GM19240 (cell line): ENCODE measurements around the gene YARS2.
"Not testable (repeated sequence)": the region's sequence is repeated elsewhere in the genome, so short reads cannot be mapped to it uniquely, and the experiment has no call there.

Experiments used
- DNase-seq: peaks from one replicate; pipeline ENCODE4 v3.0.0; 2011; ENCODE audit warnings: low spot score; ENCODE audit not compliant: insufficient read length

YARS2 gene

GRCh38 chr12:32753605-32754004 is 2.1 kb downstream of the YARS2 start:
- DNase-seq, result no peak

DNA sequence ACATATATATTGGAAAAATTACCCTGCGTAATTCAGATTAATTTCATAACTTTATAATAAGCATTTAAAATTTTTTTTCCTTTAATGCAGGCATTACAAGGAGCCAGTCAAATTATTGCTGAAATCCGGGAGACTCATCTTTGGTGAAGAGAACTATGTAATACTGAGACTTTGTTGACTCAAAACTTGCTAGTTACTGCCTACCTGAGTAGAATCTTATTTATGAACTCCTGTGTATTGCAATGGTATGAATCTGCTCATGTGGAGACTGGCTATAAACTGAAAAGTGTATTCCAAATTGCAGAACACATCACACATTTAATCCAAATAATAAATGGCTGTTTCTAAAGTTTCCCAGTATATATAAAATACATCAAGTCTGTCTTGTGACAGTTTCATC is 12.4 kb downstream of the YARS2 start:
- DNase-seq, result no peak

GRCh38 chr12:32742133-32742532 is 13.6 kb downstream of the YARS2 start:
- DNase-seq, result no peak

DNA sequence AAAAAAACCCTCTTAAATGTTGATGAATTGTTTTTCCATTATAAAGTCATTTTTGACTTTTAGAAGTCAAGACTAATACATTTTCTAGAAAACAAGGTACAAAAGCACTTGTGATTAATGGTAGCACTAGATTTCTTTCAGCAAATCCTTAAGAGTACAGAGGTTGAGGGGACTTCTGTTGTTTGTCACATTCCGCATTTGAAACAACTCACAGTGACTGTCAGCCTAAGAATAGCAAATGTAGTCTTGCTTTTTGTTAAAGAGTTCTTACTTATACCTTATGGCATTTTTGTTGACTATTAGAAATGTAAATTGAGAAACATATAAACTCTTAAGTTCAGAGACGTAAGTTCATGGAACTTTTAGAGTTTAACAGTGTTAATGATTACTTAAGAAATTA is 16.4 kb downstream of the YARS2 start:
- no peak for DNase-seq

DNA sequence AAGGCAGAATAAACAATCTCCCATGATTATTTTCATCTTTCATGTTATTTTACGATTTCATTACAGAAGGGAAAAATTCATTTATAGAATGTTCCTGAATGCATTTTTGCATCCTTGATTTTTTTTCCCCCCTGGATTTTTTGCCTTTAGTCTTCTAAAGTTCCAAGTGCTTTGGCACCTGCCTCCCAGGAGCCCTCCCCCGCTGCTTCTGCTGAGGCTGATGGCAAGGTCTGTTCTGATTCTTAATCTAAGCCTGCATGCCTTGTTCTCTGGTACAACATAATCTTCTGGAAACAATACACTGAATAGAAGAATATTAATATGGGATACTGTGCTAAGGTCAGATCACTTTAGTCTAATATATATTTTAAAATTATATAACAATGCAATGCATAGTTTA is 18.0 kb downstream of the YARS2 start:
- DNase-seq, result no peak

GRCh38 chr12:32736445-32736844 is 19.3 kb downstream of the YARS2 start:
- DNase-seq, result no peak

DNA sequence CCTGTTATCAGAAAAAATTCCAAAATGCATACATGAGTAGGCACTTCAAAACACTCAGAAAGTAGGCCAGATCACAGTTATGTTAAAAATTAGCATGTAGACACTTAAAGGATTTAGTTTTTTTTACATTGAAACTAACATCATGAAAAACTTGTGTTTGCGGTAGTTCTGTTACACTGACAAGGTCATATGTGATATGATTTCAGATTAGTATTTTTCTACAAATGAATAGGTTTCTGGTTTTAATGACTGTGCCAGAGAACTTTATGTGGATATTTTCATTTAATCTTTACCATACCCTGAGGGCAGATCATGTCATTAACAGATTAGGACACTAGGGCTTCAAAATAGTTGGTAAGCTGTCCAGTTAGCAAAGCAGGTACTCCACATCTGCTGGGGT is 20.7 kb downstream of the YARS2 start:
- no peak for DNase-seq

- no peak for DNase-seq
Measured at GRCh38 chr12:32727237-32727636, 28.5 kb downstream of the YARS2 start.

DNA sequence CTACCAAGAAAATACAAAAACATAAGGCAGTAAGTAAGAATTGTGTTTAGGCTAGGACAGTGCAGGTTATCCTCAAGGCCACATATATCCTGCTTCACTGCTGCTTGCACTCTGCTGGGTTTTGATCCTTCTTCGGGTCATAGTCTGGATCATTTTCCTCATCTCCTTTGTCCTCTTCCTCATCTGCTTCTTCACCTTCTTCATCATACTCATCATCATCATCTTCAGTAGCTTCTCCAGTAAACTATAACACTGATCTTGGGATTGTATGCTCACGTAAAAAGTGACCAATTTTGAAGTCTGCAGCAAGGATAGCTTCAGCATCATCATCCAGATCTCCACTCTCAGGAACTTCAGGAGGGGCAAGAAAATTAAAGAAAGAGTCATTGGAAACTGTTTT is 29.4 kb downstream of the YARS2 start:
- DNase-seq, result no peak

DNA sequence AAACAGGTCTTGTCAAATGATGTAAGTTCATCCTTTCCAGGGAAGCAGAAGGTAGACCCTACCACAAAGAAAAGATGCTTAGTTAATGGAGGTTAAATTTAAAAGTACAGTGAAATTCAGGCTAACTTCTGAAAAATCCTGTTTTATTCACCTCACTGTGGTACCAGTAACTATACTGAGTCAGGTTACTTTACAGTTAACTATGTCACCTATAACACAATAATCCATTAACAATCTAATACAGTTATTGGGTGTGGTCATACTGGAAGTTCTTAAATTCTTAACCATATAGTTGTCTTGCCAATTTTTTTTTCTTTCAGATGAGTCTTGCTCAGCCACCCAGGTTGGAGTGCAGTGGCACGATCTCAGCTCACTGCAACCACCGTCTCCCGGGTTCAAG is 30.4 kb downstream of the YARS2 start:
- not testable (repeated sequence) for DNase-seq

- no peak for DNase-seq
Measured at GRCh38 chr12:32718926-32719325, 36.8 kb downstream of the YARS2 start.

DNA sequence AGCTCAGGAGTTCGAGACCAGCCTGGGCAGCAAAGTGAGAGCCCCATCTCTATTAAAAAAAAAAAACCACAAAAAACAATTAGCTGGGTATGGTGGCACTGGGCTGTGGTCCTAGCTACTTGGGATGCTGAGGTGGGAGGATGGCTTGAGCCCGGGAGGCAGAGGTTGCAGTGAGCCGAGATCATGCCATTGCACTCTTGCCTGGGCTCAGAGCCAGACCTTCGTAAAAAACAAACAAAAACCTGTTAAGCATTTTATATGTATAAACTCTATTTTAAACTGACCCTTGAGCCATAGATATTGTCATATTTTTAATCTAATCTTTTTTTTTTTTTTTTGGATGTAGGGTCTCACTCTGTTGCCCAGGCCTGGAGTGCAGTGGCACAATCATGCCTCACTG is 40.9 kb downstream of the YARS2 start:
- no peak for DNase-seq

DNA sequence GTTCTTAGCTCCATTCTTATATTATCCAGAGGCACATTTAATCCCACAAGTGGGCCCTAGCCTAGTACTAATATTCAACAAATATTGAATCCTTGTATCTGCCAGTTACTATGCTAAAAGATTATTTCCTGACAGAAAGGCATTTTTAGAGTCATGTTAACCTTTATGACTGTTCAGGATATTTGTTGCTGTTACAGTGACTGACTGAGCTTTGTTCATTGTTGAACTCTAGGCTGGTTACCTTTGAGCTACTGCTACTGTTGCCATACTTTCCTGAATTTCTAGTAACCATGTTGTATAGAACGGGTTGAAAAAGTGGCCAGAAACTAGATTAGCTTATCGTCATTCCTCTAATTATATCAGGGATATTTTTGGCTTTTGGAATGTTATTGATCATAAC is 46.8 kb downstream of the YARS2 start:
- DNase-seq, result no peak

- no peak for DNase-seq
Measured at GRCh38 chr12:32706335-32707024, 49.2 kb downstream of the YARS2 start.

DNA sequence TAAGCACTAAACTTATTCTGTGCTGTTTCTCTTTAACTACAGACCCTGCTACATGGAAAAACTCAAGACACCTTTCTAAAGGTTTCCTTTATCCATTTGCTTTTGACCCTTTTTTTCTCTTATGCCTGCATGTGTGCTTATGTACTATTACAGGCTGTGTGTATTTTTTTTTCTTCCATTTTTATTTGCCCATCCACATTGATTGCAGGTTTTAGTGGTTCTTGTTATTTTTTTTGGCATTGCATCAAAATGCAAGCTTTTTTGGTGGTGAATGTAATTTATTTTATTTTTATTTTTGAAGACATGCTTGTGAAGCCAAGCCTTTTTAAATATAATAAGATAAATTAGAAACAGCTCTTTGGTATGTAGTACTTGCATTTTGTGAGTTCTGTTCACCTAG is 49.9 kb downstream of the YARS2 start:
- DNase-seq, result no peak

DNA sequence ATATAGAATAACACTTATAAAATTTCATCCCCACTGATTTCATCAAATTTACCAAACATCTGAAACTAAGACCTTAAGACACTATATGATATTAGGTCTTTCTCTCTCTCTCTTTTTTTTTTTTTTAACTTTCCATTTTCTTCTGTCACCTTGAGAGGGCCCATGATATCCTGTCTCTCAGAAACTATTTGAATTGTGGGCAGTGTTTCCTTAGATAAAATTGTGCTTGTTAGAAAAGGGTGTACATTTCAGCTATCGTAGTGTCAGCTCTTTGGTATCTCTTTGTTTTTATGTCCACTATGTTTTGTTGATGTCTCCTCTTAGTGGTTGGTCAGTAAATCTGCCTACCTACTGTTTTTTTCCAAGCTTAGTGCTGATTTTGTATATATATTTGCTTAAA is 52.8 kb downstream of the YARS2 start:
- no peak for DNase-seq

- DNase-seq, result no peak
Measured at GRCh38 chr12:32702473-32702872, 53.2 kb downstream of the YARS2 start.

DNA sequence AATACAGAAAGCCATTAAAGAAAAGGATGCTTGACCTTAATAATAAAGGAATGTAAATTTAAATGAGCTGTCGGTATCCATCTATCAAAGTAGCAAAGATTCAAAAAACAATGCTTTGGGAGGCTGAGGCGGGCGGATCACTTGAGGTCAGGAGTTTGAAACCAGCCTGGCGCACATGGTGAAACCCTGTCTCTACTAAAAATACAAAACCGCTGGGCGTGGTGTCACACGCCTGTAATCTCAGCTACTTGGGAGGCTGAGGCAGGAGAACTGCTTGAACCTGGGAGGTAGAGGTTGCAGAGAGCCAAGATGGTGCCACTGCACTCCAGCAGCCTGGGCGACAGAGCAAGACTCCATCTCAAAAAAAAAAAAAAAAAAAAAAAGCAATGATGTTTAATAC is 56.3 kb downstream of the YARS2 start:
- not testable (repeated sequence) for DNase-seq

DNA sequence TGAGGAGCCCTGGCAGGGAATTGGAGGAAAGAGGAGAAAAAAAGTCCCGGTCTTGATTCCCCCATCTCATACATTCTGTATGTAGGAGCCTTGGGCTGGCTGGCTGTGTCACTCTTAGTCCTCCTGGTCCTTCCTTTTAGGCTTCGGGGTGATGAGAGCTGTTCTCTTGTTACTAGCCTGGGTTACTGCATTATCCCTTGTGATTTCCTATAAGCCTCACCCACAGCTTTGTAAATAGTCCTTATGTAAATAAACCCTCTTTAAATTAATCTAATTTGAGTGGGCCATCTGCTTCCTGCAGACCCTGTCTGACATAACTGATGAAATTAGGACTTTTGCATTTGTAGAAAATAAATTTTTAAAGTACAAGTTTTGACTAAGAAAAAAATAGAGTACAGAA is 57.4 kb downstream of the YARS2 start:
- DNase-seq, result no peak

DNA sequence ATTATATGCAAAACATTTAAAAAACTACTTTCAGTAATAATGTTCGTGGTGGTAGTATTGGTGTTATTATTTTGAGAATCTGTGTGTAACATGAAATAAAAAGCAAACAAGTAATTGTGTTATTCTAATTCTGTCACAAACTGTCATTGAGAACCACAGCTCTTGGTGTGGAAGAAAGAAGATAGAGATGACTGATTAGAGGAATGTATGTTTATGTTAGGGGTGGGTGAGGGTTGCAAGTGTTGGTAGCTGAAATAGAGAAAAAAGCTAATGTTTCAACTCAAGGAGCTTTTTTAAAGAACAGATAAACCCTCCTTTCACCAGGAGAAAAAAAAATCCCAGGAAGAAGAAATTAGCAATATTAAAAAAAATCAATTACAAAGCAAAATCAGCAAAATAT is 58.3 kb downstream of the YARS2 start:
- DNase-seq, result no peak
